AG10803 (cell line): ENCODE results near the gene NFIC.
"Not testable (repeated sequence)": the region's sequence is repeated elsewhere in the genome, so short reads cannot be mapped to it uniquely, and the experiment has no call there.

Experiments used
- DNase-seq: peaks from one replicate; pipeline ENCODE4 v3.0.0; 2010; ENCODE audit warnings: low read depth
- H3K4me3 ChIP-seq: 2 replicates; pipeline ENCODE4 v1.5.1; 2011; ENCODE audit warnings: mild to moderate bottlenecking, low read length, control low read depth
- TF ChIP-seq, protein P1 (sequence below): conservative IDR thresholded peaks from 2 replicates; pipeline ENCODE4 v1.5.1; 2011; ENCODE audit warnings: mild to moderate bottlenecking, low read length, control low read depth, inconsistent platforms

NFIC gene

DNA sequence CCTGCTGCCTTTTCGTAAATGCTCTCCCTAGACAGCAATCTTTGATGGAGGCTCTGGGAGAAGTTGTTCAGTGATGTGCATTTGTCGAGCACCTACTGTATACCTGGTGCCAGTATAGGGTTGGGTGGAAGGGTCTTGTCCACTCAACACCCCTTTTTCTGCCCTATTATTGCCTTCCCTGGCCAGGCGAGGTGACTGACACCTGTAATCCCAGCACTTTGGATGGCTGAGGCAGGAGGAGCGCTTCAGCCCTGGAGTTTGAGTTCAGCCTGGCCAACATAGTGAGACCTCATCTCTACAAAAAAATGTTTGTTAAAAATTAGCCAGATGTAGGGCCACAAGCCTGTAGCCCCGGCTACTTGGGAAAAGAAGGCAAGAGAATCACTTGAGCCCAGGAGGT lies 49.3 kb downstream of the NFIC start:
- DNase-seq, result no peak
- H3K4me3 ChIP-seq, result no peak overlapping the region
- TF ChIP-seq, protein P1, sequence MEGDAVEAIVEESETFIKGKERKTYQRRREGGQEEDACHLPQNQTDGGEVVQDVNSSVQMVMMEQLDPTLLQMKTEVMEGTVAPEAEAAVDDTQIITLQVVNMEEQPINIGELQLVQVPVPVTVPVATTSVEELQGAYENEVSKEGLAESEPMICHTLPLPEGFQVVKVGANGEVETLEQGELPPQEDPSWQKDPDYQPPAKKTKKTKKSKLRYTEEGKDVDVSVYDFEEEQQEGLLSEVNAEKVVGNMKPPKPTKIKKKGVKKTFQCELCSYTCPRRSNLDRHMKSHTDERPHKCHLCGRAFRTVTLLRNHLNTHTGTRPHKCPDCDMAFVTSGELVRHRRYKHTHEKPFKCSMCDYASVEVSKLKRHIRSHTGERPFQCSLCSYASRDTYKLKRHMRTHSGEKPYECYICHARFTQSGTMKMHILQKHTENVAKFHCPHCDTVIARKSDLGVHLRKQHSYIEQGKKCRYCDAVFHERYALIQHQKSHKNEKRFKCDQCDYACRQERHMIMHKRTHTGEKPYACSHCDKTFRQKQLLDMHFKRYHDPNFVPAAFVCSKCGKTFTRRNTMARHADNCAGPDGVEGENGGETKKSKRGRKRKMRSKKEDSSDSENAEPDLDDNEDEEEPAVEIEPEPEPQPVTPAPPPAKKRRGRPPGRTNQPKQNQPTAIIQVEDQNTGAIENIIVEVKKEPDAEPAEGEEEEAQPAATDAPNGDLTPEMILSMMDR, result no peak

DNA sequence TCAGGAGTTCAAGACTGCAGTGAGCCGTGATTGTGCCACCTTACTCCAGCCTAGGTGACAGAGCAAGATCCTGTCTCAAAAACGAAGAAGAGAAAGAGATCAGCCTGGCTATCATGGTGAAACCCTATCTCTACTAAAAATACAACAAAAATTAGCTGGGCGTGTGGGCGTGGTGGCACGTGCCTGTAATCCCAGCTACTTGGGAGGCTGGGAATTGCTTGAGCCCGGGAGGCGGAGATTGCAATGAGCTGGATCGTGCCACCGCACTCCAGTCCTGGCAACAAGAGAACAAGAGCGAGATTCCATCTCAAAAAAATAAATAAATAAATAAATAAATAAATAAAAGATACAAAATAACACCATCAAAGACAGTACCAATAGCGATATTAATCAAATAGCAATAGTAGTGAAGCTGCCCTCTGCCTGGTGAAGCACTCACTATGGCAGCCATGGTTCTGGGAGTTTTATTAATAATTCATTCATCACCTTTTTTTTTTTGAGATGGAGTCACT lies 53.9 kb downstream of the NFIC start:
- TF ChIP-seq, protein P1, result no peak
- H3K4me3 ChIP-seq, result no peak overlapping the region
- no peak for DNase-seq

DNA sequence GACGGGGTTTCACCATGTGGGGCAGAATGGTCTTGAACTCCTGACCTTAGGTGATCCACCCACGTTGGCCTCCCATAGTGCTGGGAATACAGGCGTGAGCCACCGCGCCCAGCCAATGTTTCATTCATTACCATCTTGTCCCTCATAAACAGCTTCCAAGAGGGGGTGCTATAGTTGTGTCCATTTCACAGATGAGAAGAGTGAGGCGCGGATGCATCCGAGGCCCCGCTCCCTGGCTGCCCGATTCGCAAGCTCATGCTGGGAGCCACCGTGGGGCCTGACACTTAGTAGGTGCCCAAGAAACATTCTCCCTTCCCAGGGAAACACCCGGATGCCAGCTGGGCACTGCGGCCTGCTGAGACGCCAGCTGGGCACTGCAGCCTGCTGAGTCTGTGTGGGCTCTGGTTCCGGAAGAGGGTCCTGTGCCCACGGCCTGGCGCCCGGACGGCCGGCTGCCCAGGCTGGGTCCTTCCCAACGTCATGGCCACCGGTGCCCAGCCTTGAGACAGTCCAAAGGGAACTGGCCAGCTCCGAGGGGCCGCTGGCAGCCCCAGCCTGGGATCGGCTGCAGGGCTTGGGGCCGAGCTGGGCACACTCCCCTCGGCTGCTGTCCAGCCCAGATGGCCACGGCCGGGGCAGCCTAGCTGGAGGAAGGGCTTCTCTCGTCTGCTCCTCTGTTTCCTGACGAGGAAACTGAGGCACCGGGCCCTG lies 54.7 kb downstream of the NFIC start:
- H3K4me3 ChIP-seq, result no peak overlapping the region
- TF ChIP-seq, protein P1, result no peak
- DNase-seq, result no peak

GRCh38 chr19:3421656-3422055 lies 55.3 kb downstream of the NFIC start:
- DNase-seq, H3K4me3 ChIP-seq: not testable (repeated sequence)

DNA sequence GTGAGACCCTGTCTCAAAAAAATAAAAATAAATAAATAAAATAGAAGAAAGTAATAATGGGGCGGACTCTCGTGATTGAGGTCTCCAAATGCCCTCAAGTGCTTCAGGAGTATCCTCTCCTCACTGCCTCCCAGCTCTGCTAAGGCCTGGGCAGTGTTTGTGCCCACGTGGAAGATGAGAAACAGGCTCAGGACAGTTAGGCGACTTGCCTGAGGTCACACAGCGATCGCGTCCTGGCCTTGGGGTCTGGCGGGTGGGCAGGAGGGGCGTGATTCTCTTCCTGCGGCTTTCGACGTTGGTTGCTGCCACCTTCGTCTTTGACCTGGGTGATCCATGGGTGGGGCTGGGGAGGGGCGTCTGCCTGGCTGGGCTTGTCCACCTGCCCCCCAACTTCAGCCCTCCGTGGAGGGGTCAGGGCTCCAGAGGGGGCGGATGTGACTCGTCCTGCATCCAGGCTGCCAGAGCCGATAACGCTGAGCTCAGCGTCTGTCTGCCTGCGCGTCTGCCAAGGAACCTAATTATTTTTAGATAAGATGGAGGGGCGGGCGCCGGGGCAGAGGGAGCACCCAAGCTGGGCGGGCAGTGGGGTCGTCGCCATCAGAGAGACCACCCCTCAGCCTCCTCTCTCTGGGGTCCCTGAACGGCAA lies 56.9 kb downstream of the NFIC start:
- H3K4me3 ChIP-seq, result no peak overlapping the region
- no peak for DNase-seq
- TF ChIP-seq, protein P1, result no peak

DNA sequence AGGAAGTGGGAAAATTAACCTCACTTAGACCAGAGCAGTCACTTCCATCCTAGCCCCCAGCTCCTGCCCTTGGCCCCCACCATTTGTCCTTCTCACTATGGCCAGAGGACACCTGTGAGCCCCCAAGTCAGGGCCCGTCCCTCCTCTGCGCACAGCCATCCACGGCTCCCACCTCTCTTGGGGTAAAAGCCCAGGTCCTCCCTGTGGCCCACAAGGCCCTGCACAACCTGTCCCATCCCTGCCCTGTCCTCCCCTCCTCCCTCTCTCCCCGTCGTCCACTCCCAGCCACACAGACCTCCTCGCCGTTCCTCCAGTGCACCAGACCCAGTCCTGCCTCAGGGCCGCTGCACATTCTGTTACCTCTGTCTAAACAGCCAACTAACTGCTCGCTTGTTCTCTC lies 60.0 kb downstream of the NFIC start:
- TF ChIP-seq, protein P1, result no peak

DNA sequence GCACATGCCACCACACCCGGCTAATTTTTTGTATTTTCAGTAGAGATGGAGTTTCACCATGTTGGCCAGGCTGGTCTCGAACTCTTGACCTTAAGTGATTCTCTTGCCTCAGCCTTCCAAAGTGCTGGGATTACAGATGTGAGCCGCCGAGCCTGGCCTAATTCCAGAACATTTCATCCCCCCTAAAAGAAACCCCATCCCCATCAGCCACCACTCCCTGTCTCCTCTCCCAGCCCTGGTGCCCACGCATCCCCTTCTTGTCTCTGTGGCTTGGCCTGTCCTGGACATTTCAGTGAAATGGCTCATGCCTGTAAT lies 63.9 kb downstream of the NFIC start:
- DNase-seq, H3K4me3 ChIP-seq: not testable (repeated sequence)

More for the DNA sequence above, 60.0 kb downstream of the NFIC start:
- H3K4me3 ChIP-seq, result no peak overlapping the region
- DNase-seq, result no peak

- no peak overlapping the region for H3K4me3 ChIP-seq
- TF ChIP-seq, protein P1, result no peak
- DNase-seq, result no peak
Observed at GRCh38 chr19:3431760-3432397, 65.5 kb downstream of the NFIC start.
